NCI-H460 (cell line): ENCODE data around the gene SLC35D2. TPM values are rescaled to one million over a fixed set of nuclear protein-coding genes. Genes with fewer than 3 reads are reported as not detected.

Experiments
- DNase-seq: peaks from one replicate; pipeline ENCODE4 v3.0.0-alpha.2; 2016; ENCODE audit warnings: low read depth; ENCODE audit errors: extremely low read depth
- polyA plus RNA-seq: library from polyadenylated mRNA; depleted of rRNA; stranded (reverse); fragments of >200 nt; gene quantifications from 2 replicates; pipeline ENCODE4 v1.2.3, GENCODE V29; 2014; cell fraction: nucleus; rRNA removed
- total RNA-seq: library from RNA; depleted of rRNA; stranded (reverse); fragments of >200 nt; shearing (Covaris generic); gene quantifications from 2 replicates; pipeline ENCODE4 v1.2.3, GENCODE V29; 2014; rRNA removed

SLC35D2 gene
- total RNA-seq = 34.1 and 35.1 TPM in 2 replicates
- 7.8 and 19.7 TPM in 2 replicates for polyA plus RNA-seq

DNA sequence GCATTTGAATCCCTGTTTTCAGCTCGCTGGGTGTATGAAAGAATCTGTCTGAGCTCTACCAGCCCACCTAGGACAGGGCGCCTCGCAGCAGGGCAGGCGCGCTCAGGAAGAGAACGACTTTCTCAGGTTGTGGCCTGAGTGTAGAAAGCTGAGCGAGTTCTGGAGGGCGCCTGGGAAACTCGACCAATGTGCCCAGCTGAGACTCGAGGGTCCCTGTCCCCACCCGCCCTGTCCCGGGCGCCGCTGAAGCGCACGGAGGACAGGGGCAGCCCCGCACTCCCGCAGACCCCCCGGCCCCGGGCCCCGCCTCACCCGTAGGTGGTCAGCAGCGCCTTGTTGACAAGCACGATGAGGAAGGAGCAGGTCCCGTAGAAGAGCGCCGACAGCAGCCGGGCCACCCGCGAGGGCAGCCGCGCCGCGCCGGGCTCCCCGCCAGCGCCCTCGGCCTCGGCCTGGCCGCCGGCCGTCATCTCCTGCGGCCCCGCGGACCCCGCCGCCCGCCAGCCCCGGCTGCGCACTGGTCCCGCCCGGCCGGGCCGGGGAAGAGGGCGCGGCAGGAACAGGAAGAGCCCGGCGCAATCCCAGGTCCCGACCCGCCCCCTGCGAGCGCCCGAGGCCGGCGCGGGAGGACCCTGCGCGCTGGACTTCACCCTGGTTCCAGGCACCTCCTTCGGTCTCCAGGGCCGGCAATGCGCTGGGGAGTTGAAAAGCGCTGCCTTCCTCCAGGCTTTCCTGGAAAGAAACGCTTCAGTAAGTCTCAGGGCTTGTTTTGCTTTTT lies at the start of gene SLC35D2:
Gene SLC35D2, minus strand, starts transcription at position 547 of the 778 bp plus-strand sequence. Its CDS starts 77 bp downstream, at position 470.
- DNase-seq = peak; percentile 48

DNA sequence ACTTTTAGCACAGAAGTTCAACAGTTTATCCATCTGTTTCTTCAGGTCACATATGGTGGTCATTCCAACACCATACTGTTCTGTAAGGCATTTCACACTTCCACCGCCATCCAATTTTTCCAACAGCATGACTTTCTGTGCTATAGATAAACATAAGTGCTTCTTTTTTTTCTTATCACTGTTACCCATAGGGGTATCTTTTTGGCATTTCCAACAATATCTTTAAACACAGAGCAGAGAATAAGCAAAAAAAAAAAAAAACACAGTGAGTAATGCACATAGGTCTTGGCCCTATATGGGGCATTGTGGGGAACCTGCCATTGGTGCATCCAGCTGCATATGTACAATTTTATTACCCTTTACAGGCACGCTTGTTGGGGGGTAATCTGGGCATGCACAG lies 46.9 kb upstream of the SLC35D2 start:
- DNase-seq = no peak

DNA sequence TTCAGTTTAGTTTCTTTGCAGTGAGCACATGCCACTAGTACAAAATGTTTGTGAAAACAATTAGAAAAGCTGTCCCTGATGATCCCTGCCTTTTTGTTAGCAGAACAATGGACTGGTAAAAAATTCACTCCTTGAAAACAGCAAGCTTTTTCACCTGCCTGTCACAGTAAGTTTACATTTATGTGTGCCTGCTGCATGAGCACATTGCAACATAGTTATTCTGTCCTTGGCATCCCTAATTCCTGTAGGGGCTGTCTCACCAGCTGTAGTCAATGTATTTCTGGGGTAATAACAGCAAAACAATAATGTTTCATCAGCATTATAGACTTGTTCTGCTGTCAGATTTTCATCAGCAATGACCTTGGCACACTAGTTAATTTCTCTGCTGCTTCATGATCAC lies 46.2 kb upstream of the SLC35D2 start:
- no peak for DNase-seq

DNA sequence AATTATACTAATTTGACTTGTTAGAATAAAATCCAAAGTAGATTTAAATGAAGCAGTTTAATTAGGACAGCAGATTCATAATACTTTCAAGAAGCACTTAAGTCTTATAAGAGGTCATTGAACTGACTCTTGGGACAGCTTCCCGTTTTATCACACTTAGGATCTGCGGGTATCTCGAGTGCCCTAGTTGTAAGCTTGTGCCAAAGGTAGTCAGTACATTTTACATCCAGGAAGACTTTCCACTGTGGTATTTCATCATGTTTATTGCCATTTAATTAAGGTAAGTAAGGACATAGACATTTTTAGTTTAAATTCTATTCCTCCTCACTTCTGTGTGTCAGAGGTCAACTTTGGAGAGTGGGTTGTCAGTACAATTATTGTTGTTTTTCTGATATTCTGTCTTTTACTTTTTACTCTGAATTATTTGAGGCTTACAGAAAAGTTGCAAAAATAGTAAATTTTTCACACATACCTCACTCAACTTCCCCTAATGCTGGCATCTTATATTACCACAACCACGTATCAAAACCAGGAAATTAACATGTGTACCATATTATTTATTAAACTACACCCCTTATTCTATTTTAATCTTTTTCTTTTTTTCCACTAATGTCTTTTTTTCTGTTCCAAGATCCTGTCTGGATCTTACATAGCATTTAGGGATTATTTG lies 42.1 kb upstream of the SLC35D2 start:
- DNase-seq = no peak

DNA sequence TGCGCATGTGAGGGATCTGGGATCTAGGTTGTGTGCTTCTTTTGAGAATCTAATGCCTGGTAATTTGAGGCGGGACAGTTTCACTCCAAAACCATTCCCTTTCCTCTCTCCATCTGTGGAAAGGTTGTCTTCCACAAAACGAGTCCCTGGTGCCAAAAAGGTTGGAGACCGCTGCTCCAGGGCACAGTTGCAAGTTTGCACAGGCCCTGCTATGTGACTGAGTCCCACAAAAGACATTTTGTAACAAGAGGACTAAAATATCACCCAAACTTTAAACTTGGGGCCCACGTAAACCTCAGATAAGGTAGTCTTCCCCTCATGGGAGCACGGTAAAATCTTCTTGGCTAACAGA lies 40.5 kb upstream of the SLC35D2 start:
- no peak for DNase-seq

DNA sequence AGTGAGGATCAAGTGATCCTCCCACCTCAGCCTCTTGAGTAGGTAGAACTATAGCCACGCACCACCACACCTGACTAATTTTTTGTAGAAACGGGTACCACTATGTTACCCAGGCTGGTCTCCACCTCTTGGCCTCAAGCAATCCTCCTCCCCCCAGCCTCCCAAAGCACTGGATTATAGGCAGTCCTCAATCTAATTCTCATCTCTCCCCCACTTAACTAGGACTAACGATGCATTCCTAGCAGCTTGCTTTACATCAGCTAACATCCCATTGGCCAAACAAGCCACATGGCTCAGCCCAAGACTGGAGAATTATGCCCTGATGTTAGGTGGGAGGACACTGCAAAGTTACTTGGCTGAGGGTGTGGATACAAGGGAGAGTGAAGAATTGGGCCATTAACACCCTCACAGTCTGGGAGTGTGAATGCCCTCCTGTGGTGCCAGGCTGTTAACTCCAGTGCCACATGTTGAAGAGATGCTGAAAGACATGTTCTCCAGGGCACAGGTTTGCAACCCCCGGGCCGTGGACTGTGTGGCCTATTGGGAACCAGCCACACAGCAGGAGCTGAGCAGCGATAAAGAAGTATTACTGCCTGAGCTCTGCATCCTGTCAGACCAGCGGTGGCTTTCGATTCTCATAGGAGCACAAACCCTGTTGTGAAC lies 39.9 kb upstream of the SLC35D2 start:
- DNase-seq = no peak

DNA sequence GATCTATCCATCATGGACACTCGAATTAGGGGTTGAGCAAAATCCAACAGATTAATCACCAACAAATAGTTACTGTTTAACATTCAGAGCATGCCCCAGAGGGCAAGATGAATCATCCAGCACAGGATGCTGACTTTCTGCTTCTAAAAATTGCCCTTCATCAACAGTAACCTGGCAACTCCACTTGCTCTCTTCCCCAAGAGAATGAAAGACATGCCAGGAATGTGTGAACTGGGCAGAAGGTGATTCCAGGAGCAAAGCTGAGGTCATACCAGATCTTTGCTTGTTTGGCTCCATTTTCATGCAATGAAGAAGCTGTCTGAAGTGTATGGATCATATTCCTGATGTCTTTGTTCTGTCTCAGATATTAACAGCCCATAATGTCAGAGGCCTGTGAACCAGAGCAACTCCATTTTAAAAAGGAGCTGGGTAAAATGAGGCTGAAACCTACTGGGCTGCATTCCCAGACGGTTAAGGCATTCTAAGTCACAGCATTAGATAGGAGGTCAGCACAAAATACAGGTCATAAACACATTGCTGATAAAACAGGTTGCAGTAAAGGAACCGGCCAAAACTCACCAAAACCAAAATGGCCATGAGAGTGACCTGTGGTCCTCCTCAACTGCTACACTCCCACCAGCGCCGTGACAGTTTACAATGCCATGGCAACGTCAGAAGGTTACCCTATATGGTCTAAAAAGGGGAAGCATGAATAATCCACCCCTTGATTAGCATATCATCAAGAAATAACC lies 37.1 kb upstream of the SLC35D2 start:
- peak; percentile 81 for DNase-seq

DNA sequence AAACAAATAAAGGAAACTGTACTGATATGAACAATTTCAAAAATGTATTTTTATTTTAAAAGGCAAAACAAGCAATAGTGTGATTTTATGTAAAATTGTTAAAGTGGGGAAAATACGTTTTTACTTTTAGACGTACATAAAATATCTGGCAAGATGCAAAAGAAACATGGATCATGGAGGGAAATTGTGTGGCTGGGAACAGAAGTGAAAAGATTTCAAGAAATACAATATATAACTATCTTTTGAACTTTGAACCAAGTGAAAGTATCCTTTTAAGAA lies 36.1 kb upstream of the SLC35D2 start:
- no peak for DNase-seq

DNA sequence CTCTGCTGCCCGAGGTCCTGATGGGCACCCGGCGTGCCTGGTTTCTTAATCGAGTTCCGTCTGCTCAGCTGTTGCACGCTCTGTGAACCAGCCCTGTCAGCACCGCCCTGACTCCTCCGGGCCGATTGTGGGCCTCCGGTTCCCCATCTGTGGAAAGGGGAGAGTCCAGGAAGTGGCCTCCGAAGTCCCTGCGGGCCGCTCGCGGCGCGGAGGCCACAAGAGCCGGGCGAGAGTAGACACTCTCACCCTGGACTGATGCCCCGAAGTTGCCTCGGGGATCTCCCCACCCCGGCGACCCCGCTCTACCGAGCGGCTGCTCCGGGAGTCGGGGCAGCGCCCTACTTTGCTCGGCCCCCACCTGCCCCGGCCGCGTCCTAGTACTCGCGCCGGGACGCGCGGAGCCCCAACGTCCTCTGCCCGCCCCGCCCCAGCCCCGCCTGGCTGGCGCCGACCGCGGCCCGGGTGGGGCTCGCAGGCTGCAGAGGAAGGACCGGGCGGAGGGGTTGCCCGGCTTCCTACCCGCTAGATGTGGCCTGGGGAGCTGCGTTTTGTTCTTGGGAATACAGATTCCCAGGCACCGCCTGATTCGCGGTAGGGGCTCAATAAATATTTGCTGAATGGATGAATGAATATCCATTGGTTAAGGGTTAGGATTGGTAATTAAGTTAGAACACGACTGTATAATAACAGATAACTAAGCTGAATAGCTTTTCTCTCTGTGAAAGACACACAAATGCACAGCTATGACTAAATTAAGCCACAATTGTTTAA lies 35.6 kb upstream of the SLC35D2 start:
- peak; percentile 47 for DNase-seq

DNA sequence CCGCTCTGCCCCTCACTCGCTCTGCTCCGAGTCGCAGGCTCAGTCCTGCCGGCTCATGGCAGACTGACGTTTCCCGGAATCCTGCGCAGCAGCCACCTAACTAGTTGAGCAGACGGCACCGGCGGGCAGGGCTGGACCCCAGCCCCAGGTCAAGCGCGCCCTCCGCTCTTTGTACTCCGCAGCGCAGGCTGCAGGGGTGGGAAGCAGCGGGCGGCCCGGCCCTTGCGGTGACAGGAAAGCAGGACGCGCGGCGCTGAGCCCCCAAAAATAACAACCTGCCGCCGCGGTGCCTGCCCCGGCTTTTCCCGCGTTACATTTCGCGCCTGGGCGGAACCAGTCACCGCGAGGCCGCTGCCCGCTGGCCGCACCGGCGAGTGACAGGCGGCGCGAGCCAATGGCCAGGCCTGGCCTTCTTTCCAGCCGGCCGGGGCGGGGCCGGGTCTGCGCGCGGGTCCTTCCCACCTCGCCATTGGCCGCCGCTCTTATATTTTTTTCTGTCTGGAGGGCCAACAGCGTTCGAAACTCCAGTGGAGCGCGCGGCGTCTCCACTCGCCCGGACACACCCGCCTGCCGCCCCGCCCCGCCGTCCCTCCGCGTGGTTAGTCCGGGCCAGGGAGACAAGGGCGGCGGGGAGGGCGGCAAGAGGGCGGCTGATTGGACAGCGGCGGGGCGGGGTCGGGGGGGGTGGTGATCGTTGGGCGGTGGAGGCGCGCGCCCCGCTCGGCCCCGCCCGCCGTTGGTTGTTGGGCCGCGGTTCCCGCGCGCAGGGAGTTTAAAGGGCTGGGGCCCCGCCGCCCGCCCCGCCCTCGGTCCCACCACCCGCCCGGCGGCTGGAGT lies 34.8 kb upstream of the SLC35D2 start, which contains the start of gene ZNF367:
Gene ZNF367, minus strand, starts transcription at position 288 of the 837 bp plus-strand sequence. CDS start 338 bp downstream, outside the sequence.
- peak; percentile 96 for DNase-seq

DNA sequence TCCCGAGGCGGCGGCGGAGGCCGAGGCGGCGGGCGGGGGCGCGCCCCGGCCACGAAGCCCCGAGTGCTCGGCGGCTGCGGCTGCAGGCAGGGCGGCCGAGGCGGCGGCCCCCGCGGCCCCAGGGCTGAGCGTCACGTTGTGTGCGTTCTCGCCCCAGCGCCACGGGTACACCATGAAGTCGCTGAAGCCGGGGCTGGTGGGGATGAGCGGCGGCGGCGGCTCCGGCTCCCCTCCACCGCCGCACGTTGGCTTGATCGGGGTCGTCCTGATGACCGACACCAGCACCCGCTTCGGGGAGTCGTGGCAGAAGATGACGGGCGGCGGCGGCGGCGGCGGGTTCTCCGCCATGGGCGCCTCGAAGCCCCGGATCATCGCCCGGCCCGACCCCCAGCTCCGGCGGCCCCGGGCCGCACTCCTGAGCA lies 34.2 kb upstream of the SLC35D2 start:
- DNase-seq = no peak

DNA sequence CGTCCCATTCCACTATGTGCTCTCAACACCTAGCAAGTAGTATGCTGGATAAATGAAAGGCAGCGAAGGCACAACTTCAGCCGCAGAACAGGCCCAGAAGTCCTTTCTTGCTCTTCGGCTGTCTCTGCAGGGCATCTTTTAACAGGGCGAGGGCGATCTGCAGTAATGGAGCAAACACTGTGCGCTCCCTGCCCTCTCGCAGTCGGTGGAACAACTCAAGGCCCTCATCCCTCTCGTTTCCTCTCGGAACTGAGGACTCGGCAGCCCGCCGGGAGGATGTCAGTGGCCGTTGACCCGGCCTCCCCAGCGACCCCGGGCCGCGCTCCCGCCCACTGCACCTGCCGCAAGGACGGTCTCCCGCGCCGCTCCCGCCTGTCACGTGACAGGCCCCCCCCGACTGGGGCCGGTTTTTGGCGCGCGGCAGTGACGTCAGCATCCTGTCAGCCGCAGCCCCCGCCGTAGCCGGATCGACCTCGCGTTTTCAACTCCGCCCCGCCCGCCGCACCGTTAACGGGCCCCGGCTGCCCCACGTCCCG lies 33.6 kb upstream of the SLC35D2 start:
- peak; percentile 64 for DNase-seq

DNA sequence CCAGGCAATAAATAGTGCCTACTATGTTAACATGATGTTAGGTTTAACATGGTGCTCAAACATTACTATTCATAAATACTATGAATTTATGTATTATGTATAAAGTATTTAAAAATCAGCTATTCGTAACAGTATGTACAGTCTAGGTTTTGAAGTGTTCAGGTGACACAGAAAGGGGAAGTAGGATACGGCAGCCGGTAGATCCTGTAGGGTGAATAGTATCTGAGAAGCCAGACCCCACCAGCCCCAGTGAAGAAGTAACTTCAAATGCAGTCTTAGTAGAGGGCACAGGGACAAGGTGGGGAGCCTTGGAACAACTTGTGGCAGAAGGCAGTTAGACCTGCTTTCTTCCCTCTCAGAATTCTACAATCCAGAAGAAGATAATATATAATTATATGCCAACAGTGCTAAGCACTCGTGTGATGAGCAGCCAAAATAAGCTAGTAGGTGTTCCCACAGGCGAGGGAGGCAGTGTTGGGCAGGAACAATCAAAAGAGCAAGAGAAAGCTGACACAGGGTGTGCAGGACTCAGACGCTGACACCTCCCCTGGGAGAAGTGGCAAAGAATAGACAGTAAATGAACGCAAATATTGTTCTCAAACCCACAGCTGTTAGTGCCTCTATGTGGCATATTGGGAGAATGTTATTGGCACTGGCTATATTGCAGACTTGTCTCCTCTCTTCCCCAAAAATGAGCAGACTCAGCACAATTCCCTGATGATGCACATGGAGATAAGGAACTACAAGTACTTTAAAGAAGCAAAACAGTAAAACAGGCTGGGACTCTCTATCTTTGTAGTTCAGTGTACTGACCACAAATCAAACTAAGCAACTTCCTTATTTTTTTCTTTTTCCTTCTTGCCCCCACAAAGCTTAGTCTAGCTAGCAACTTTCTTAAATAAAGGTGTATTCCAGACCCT lies 30.1 kb upstream of the SLC35D2 start:
- DNase-seq = no peak

DNA sequence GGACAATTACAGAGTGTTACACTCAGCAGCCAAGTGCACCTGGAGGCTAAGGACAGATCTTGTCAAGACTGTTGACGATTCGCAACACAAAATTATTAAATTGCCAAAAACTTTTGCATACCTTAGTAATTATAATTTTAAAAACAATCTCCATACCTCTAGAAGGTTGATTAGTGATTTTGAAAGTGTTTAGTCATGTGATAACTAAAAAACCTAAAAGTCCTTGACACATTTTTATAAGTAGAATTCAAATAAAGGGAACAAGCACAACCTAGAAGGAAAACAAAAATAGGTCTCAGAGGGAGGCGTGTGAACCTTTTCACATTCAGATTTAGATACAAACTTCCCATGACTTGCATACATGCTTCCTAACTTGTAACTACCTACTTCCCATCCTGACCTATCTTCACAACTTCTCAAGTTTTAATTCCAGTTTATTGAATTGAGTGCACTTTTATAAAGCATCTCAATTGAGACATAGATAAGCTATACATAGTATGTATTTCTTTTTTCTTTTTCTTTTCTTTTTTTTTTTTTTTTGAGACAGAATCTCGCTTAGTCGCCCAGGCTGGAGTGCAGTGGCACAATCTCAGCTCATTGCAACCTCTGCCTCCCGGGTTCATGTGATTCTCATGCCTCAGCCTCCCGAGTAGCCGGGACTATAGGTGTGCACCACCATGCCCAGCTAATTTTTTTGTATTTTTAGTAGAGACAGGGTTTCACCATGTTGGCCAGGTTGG lies 28.8 kb upstream of the SLC35D2 start:
- DNase-seq = no peak

DNA sequence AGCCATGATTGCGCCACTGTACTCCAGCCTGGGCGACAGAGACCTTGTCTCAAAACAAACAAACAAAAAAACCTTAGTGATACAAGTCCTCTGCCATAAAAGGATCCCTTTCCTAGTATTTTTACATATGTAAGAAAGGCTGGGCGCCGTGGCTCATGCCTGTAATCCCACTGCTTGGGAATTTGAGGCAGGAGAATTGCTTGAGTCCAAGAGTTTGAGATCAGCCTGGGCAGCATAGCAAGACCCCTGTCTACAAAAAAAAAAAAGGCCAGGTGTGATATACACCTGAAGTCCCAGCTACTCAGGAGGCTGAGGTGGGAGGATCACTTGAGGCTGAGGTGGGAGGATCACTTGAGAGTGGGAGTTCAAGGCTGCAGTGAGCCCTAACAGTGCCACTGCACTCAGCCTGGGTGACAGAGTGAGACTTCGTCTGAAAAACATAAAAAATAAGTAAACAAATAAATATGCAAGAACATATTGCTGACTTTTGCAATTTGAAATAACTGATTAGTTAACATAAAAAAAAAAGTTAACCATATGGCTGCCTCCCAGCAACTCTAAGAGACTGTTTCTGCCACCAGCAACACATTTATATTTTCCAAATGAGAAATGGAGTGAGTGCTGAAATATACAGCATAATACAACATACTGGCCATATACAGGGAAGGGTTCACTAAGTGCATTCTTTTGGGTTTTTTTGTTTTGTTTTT lies 27.8 kb upstream of the SLC35D2 start:
- DNase-seq = no peak

DNA sequence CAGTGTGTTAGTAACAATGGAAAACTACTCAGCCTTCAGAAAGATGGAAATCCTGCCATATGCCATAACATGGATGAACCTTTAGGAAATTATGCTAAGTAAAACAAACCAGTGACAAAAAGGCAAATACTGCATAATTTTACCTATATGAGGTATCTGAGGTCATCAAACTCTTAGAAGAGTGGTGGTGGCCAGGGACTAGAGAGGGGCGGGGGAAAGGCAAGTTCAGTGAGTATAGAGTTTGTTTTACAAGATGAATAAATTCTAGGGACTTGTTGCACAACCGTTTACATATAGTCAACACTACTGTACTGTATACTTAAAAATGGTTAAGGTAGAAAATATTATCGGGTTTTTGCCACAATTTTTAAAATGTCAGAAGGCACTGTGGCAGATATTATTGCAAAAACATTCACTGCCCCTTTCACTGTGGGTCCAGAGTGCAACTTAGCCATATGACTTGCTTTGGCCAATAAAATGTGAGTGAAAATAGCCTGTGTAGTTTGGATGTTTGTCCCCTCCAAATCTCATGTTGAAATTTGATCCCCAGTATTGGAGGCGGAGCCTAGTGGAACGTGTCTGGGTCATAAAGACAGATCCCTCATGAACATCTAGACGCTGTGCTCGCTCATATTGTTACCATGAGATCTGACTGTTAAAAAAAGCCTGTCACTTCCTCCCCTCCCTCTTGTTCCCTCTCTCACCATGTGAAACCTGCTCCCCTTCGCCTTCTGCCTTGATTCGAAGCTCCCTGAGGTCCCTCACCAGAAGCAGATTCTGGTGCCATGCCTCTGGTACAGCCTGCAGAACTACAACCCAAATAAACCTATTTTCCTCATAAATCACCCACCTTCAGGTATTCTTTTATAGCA lies 25.1 kb upstream of the SLC35D2 start:
- no peak for DNase-seq
